HG02884 (cell line): ENCODE results near the gene HMBS.
"Not testable (repeated sequence)": the region's sequence is repeated elsewhere in the genome, so short reads cannot be mapped to it uniquely, and the experiment has no call there.

ENCODE experiments used
- ATAC-seq: cut with Tn5 transposase; IDR thresholded peaks from one replicate; pipeline ENCODE4 v1.9.1; 2021; ENCODE audit warnings: mild to moderate bottlenecking, moderate library complexity; ENCODE audit not compliant: unreplicated experiment

The HMBS gene

DNA sequence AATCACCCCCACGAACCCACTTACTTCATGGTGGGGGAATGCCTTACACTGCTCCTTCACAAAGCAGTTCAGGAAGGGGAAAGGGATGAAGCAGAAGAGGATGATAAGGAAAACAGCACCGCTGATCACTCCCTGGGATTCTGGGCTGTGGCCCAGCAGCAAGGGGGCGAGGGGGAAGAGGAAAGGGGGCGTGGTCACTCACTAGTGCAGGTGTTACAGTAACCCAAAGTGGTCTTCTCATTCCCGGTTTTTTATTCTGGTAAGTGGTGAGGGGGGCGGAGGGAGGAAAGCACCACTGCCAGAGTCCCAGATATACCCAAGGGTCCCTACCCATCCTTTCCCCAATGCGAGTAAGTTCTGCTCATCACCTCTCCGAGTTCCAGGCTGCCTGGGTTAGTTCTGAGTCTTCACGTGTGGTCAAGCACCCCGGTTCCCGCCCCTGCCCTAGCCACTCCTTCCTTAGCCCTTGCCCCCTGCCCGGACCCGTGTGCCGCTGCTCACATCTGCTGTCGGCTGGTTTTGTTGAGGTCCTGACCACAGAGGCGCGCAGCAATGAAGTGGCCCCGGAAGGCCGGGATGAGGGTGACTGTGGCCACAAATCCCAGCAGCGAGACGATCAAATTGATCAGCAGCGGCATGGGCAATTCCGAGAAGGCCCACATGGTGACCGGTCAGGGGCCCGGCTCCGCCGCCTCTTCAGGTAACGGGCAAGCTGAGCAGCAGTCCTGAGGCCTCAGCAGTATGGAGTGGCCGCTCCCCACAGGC, 16.5 kb downstream of the HMBS start:
- ATAC-seq = no peak

DNA sequence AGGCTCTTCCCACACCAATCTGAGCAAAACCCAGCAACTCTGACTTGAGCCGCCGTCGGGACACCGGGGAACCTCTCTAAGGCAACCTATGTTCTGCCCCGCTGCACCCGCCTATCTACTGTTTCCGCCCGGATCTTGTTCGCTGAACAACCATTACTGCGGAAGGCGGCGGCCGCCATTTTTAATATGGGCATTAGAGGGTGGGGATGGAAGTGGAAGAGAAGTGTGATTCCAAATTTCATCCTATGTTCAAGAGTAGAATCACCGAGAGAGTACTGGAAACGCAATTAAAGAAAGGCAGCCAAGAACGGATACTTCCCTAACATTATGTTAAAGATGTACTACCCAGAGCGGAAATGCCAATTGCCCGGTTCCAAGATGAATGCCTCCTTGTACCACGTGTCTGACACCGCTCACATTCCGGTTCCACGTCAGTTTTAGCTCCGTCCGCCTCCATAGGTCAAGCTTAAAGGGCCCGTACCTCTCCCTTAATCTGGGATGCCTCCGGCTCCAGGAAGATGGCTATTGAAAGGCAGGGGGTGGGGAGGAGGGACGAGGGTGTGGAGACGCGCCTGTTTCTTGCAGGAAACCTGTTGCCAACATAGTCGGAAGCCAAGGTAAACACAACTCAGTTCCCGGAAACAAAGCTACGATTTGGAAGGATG, 17.2 kb downstream of the HMBS start, which contains the start of gene DPAGT1:
Gene DPAGT1, minus strand, starts transcription at position 95 of the 665 bp plus-strand sequence. CDS start 198 bp downstream, outside the sequence.
- ATAC-seq = peak; percentile 69

DNA sequence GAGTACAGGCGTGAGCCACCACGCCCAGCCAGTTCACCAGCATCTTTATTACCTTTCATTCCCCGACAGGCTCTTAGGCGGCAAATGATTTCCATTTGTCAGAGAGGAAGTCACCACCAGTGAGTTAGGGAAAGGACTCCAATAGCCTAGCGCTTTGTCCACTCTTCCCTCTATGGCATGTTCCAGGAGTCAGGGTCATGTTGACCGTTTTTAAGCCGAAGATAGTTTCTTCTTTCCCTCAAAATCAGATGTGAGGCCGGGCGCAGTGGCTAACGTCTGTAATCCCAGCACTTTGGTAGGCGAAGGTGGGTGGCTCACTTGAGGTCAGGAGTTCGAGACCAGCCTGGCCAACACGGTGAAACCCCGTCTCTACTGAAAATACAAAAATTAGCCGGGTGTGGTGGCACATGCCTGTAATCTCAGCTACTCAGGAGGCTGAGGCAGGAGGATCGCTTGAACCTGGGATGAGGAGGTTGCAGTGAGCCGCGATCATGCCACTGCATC, 18.5 kb downstream of the HMBS start:
- ATAC-seq = not testable (repeated sequence)

DNA sequence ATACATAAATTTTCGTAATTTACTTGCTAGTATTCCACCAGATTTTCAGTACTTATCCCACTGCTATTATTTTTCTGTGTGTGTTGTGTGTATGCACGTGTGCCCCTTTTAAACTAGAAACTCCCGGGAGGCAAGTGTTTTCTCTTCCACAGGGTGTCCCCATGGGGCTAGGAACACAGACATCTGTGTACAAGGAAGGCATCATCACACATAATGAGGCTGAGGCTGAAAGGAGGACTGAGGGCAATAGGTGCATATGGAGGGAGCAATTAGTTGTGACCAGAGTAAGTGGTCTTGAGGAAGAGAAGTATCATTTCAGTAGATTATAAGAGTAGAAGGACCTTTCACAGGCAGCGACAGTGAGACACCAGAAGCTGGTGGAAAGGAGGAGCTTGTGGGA, 19.1 kb downstream of the HMBS start:
- ATAC-seq = no peak

DNA sequence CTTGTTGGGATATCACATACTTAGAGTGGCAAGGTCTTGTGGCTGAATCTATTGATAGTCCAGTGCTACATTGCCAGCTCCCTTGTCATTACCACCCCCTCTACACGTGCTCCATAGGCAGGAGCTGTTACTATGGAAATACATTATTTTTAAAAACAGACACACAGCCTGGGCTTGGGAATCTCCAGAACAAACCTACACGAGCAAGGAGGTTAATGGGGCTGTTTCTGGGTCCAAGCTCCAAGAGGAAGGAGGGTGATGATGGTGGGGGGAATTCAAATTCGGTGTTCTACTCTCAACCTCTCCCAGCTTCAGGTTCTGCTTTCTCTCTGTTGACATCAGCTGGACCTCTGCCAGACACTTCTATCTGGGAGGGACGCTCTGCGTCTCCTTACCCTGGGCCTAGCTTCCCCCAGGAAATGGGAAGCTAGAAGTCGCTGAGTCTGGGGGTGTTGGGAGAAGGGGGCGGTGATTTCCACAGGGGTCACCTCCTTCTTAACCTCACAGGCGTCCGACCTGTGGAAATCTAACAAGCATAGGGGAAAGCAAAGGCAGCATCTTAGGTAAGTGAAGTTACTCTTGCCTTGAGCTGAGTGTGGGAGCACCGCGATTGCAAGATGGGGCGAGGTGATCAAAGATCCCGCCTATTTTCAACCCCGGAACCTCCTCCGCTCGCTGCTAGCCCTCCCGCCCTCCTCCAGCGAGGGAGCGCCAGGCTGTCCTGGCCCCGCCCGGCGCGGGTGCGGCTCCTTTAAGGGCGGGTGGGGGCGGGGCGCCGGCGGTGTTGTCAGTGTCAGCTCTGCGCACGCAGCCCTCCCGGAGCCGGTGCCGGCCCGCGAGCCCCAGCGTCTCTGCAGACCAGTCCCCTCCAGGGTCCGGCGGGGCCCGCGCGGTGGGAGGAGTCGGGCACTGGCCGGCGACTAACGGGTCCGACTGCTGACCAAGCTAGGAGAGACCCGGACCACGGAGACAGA, 22.2 kb downstream of the HMBS start, which contains the start of gene C2CD2L:
Gene C2CD2L, plus strand, starts transcription at position 781 of the 974 bp plus-strand sequence. CDS start 398 bp downstream, outside the sequence.
- peak; percentile 64 for ATAC-seq

DNA sequence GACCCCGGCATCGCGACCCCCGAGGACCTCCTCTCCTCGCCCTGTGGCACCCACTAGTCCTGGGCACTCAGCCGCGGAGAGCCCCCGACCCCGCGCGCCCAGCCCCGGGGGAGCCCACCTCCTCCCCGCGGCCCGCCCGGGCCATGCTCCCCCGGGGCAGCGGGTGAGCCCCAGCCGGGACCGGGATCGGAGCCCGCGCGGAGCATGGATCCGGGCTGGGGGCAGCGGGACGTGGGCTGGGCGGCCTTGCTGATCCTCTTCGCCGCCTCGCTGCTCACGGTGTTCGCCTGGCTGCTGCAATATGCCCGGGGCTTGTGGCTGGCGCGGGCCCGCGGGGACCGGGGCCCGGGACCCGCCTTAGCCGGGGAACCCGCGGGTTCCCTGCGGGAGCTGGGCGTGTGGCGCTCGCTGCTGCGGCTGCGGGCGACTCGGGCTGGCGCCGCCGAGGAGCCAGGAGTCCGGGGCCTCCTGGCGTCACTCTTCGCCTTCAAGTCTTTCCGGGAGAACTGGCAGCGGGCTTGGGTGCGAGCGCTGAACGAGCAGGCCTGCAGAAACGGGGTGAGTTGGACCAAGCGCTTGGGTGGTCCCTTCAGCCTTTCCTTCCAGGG, 23.0 kb downstream of the HMBS start:
- ATAC-seq = peak; percentile 28

DNA sequence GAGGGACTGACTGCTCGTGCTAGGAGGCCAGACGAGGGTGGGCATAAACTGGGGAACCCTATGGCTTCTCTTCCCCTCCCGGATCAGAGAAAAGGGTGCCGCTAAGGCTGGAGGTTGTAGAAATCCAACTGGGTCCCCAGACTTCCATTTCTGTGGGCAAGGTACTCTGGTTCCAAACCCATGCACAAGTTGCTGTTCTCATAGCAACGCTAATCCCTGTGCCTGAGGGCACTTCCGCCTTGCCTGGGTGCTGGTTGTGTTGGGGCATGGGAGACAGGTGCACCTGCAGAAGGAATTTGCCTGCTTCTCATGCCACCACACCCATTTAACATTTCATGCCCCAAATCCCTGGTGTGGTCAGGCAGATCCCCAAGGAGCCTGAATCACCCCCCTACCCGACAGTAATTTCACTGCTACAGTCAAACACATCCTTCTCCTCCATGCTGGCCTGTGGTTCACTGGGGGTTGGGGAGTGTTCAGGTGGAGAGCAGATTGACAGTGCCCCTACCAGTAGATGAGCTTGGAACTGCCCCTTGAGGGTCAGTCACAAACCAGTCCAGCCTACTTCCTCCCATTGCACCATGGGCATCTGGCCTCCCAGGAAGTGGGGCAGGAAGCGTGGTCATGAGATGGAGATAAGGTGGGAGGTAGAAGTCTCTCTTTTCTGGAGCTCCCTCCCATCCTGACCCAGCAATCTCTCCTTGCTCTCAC, 23.6 kb downstream of the HMBS start:
- ATAC-seq = no peak

DNA sequence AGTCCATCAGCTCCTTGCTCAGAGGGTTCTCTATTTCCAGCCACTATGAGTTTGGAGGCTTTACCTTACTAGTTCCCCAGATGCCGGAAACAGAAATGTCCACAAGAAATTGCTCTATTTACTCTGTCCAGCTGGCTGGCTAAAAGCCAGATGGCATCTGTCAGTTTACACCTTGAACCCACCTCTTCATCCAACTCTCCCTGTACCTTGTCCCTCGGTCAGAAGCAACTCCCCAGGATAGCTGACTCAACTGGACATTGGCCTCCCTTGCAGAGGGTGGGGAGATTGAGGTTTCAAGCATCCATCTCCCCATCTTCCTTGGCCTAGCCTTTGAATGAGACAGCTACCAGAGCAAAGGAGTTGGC, 24.2 kb downstream of the HMBS start:
- ATAC-seq = no peak

DNA sequence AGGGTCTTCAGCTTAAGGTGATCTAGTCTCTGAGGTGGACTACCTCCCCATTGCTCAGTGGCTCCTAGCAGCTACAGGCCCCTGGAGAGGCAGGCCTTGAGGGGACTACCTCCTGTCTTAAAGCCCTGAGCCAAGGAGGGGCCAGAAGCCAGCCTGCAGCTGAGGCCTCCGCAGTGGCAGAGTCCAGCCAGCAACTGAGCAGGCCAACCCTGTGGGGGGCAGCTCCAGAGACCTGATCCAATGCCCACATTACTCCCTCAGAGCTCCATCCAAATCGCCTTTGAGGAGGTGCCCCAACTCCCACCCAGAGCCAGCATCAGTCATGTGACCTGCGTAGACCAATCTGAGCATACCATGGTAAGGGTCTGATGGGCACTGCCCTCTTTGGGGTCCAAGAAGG, 25.2 kb downstream of the HMBS start:
- no peak for ATAC-seq

DNA sequence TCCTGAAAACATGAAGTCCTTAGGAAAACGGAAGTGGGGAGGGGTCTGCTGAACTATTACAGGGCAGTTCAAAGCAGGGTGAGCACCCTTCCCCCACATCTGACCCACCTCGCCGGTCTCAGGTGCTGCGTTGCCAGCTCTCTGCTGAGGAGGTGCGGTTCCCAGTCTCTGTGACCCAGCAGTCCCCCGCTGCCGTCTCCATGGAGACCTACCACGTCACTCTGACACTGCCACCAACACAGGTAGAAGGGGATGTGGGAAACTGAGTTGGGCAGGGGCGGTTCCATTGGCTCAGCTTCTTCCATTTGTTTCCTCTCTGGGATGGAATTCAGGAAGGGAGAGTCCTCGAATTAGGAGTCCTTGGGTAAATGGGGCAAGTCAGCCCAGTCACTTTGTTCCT, 25.8 kb downstream of the HMBS start:
- no peak for ATAC-seq

DNA sequence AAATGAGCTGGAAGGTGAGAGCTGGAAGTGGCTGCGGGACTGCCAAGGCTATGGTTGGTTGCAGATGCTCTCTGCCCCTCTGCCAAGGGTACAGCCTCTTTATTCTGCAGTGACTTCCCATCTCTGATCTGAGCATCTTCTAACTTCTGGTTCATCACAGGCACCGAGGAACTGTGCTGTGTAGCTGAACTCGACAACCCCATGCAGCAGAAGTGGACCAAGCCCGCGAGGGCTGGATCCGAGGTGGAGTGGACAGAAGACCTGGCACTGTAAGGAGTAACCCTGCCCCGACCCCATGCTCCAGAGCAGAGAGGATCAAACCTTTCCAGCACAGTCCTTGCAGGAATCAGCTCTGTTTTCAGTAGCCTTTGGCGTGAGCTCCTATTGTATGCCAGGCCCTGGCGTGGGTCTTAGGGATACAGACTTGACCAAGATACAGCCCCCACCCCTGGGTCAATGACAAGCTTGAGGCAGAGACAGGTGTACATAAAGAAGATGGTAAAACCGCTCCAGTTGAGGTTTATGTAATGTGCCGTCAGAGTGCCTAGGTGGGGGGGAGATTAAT, 26.8 kb downstream of the HMBS start:
- ATAC-seq = no peak

DNA sequence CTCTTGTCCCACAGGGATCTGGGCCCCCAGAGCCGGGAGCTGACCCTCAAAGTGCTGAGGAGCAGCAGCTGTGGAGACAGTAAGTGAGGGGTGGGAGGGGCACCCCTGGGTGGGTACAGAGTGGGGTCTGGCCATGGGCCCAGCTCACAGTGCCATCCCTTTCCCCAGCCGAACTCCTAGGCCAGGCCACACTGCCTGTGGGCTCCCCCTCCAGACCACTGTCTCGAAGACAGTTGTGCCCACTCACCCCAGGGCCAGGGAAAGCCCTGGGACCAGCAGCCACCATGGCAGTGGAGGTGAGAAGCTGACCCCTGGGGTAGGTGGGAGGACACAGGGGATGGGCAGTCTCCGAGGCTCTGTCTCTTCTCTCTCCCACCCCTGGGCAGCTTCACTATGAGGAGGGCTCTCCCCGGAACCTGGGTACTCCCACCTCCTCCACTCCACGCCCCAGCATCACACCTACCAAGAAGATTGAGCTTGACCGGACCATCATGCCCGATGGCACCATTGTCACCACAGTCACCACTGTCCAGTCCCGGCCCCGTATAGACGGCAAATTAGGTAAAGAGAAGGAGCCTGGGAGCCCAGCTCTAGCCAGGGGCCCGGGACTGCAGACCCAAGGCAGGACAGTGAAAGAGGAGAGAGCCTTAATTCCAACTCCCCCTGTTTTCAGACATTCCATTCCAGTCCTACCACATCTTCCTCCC, 27.8 kb downstream of the HMBS start:
- no peak for ATAC-seq

DNA sequence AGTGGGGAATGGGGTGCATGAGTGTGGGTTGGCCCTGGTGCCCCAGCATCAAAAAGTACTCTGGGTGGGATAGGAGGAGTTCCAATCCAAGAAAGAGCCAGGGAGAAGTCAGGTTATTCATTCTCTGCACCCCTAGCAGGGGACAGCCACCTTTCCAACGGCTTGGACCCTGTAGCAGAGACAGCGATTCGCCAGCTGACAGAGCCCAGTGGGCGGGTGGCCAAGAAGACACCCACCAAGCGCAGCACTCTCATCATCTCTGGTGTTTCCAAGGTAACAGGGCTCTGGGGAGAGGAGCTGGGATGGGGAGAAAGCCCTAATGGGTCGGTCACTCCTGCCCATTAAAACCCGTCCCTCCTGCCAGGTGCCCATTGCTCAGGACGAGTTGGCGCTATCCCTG, 29.0 kb downstream of the HMBS start:
- no peak for ATAC-seq

DNA sequence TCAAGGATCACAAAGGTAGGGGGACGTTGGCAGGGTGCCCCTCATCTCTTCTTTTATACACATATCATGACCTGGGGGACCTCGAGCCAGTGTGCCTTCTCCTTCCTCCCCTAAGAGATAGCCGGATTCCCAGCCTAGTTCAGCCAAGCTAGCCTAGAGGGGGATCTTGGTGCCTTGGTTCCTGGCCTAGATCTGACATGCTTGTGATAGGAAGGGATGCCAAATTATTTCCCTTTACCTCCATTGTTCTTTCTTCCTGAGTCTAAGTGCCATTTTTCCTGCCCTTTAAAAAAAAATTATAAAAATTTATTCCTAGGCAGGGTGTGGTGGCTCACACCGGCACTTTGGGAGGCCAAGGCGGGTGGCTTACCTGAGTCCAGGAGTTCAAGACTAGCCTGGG, 29.7 kb downstream of the HMBS start:
- ATAC-seq = no peak

DNA sequence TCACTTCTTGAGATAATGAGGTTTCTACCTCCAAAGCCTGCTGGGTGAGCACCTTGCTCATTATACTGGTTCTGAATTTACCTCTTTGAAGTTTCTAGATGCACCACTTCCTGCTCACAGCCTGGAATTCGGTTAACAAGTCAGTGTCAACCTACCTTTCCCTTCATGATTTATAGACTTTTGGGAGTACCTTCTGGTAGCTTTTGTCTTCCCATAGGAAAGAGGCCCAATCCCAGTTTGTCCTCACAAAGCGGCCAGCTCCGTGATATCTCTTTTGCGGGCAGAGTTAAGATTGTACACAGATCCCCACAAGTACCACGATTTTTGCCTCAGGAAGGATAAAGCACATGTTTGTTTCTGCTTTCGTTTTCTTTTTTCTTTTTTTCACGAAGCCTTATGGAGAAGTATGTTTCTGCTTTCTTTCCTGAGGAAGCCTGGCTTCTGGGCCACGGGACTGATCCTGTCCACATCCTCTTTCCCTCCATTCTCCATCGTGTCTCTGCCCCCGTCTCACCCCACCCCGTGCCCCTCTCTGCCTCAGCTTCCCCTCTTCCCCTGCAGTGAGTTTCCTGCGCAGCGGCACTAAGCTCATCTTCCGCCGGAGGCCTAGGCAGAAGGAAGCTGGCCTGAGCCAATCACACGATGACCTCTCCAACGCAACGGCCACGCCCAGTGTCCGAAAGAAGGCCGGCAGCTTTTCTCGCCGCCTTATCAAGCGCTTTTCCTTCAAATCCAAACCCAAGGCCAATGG, 31.0 kb downstream of the HMBS start:
- no peak for ATAC-seq

DNA sequence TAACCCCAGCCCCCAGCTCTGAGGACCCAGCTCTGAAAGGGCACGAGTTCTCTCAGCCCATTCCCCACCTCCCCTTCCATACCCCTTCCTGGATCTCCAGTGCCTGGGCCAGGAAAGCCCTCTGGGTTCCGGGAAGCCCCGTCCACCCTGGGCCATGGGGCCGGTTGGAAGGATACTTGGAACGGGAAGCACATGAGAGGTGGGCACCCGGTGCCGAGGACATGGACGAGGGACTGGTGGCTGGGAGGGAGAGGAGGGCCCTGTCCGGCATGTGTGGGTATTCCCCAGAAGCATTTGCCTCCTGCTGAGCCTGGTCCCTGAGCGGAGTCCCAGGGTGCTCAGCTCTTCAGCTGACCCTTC, 31.5 kb downstream of the HMBS start:
- ATAC-seq = no peak

DNA sequence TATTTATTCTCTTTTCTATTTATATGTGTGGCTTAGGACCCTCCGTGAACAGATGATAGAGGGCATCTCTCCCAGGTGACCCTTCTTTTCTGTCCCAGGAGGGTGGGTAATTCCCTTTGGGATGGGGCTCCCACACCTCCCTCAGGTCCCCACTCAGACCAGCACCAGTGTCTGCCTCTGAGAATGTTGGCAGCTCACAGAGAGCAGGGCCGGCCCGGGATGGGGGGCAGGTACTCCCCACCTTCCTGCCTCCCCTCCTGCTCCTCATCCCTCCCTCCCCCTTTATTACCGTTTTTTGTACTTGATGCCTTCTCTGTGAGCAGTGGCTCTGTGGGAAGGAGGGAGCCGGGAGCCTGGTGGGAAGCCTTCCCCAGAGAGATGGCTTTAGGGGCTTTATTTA, 31.9 kb downstream of the HMBS start:
- no peak for ATAC-seq

DNA sequence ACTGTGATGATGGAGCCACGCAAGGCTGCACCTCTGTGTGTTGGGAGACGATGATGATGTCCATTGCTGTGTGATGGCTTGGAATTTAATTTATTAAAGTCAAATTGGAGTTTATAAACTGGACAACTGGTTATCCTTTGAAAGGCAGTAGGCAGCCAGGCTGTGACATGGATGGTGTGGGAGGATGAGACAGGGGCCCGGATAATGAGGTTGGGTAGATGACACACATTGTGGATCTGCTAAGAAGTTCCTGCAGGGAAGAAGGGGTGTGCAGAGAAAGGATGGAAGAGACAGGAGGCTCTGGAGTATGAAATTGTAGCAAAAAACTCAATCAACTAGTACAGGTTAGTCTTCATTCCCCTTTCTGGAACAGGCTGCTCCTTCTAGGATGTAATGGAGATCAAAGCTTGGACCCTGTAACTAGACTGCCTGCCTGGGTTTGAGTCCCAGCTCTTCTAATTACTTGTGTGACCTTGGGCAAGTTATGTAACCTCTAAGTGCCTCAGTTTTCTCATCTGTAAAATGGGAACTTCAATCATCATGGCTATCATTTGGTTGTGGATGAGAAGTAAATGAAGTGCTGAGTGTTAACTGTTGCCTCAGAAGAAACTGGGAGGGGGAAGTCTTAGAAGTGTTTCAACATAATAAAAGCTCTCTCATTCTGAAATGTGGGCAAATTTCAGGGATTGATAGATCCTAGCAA, 32.5 kb downstream of the HMBS start:
- ATAC-seq = no peak
